B cell (primary cell): Measurements from ENCODE around the gene CNTNAP2. TPM values are rescaled to one million over a fixed set of nuclear protein-coding genes. Genes with fewer than 3 reads are reported as not detected.

Source experiments
- ATAC-seq: fragments of 200-7000 bp; cut with Tn5 transposase; one replicate; pipeline ENCODE4 v1.10.0; 2021; ENCODE audit warnings: low read depth, mild to moderate bottlenecking, moderate number of reproducible peaks, moderate library complexity
- CTCF ChIA-PET: fragments of 350-600 bp; sonication (Branson Sonifier 250); formaldehyde crosslinking; loops from one replicate; lab custom pipeline; 2021; ENCODE audit warnings: antibody characterized with exemption, inconsistent platforms; lab: Charles Lee
- POLR2A ChIA-PET: fragments of 350-600 bp; sonication (Branson Sonifier 250); formaldehyde crosslinking; loops from one replicate; lab custom pipeline; 2021; ENCODE audit warnings: antibody characterized with exemption; lab: Charles Lee
- DNase-seq: peaks from one replicate; pipeline ENCODE4 v3.0.0; 2013
- H2AFZ ChIP-seq: 2 replicates; pipeline ENCODE4 v1.6.1; 2012; ENCODE audit warnings: mild to moderate bottlenecking, low read depth, low read length; ENCODE audit not compliant: insufficient read depth, poor library complexity, severe bottlenecking
- H3K27ac ChIP-seq, 2 donors: 1 replicate in 1 of 2; 2 replicates in 1 of 2; pipeline ENCODE4 v1.5.1; 2012 to 2013; ENCODE audit warnings: low read length in 2 of 2, mild to moderate bottlenecking in 2 of 2, moderate library complexity in 1 of 2
- H3K27me3 ChIP-seq, 4 experiments: fragments of 200-600 bp in 1 of 4; sonication (generic) in 1 of 4; replicated peaks in 1 of 4; 1 replicate in 2 of 4; 2 replicates in 2 of 4; pipeline versions ENCODE4 v1.6.1 to v1.7.0; 2013 to 2016; ENCODE audit warnings: low read length in 3 of 4, mild to moderate bottlenecking in 2 of 4, mixed read lengths in 1 of 4, moderate library complexity in 1 of 4; ENCODE audit not compliant: insufficient read depth in 4 of 4, control insufficient read depth in 3 of 4; ENCODE audit errors: control extremely low read depth in 1 of 4
- H3K36me3 ChIP-seq, 2 experiments: replicated peaks in 1 of 2; 1 replicate in 1 of 2; 2 replicates in 1 of 2; pipeline versions ENCODE4 v1.6.1 to v1.7.1; 2013; ENCODE audit warnings: low read length in 1 of 2; ENCODE audit not compliant: insufficient read depth in 2 of 2, control insufficient read depth in 1 of 2; ENCODE audit errors: control extremely low read depth in 1 of 2, extremely low read depth in 1 of 2
- H3K4me1 ChIP-seq, 2 donors: fragments of 200-600 bp in 1 of 2; sonication (generic) in 1 of 2; 1 replicate in 1 of 2; 2 replicates in 1 of 2; pipeline versions ENCODE4 v1.5.1 to v1.6.1; 2013 to 2017; ENCODE audit warnings: low read length in 2 of 2; ENCODE audit not compliant: control insufficient read depth in 2 of 2, insufficient read depth in 2 of 2
- H3K4me2 ChIP-seq: replicated peaks from 2 replicates; pipeline ENCODE3; 2012; ENCODE audit warnings: mild to moderate bottlenecking, low read depth, low read length; ENCODE audit not compliant: poor library complexity, severe bottlenecking
- H3K4me3 ChIP-seq, 5 experiments: fragments of 200-600 bp in 1 of 5; sonication (generic) in 1 of 5; 1 replicate in 3 of 5; 2 replicates in 2 of 5; pipeline versions ENCODE4 v1.5.1 to v1.7.0; 2011 to 2016; ENCODE audit warnings: low read length in 4 of 5, mild to moderate bottlenecking in 4 of 5, low read depth in 2 of 5, control low read depth in 1 of 5, moderate library complexity in 1 of 5; ENCODE audit not compliant: insufficient read depth in 1 of 5; ENCODE audit errors: control extremely low read depth in 1 of 5, extremely low read depth in 1 of 5
- H3K79me2 ChIP-seq: fragments of 200-600 bp; sonication (generic); one replicate; pipeline ENCODE4 v1.6.0; 2016; ENCODE audit warnings: low read length; ENCODE audit not compliant: control insufficient read depth, insufficient read depth
- H3K9ac ChIP-seq: fragments of 200-600 bp; sonication (generic); 2 replicates; pipeline ENCODE4 v1.6.1; 2017; ENCODE audit warnings: mild to moderate bottlenecking, low read length, moderate library complexity
- H3K9me3 ChIP-seq, 3 donors: one replicate each; pipeline versions ENCODE4 v1.6.1 to v1.7.1; 2013; ENCODE audit warnings: low read length in 2 of 3; ENCODE audit not compliant: control insufficient read depth in 2 of 3, insufficient read depth in 1 of 3; ENCODE audit errors: control extremely low read depth in 1 of 3
- H4K20me1 ChIP-seq: 2 replicates; pipeline ENCODE4 v1.6.0; 2012; ENCODE audit warnings: mild to moderate bottlenecking, low read length; ENCODE audit not compliant: insufficient read depth, control insufficient read depth, poor library complexity, severe bottlenecking
- H3K27ac Mint-ChIP-seq: one replicate; pipeline ENCODE4 v1.8.0; 2021; ENCODE audit warnings: mixed read lengths
- H3K27me3 Mint-ChIP-seq: one replicate; pipeline ENCODE4 v1.8.0; 2021; ENCODE audit warnings: mixed read lengths
- H3K4me1 Mint-ChIP-seq: one replicate; pipeline ENCODE4 v1.8.0; 2021; ENCODE audit warnings: mixed read lengths
- H3K4me3 Mint-ChIP-seq: one replicate; pipeline ENCODE4 v1.8.0; 2021; ENCODE audit warnings: mixed read lengths
- H3K9me3 Mint-ChIP-seq: one replicate; pipeline ENCODE4 v1.8.0; 2022; ENCODE audit warnings: mixed read lengths; ENCODE audit not compliant: insufficient read depth
- CTCF ChIP-seq: fragments of 200-600 bp; IDR thresholded peaks from one replicate; pipeline ENCODE4 v1.8.0; 2022; ENCODE audit warnings: antibody characterized with exemption, mild to moderate bottlenecking
- EZH2 ChIP-seq: IDR thresholded peaks from 2 replicates; pipeline ENCODE4 v1.6.1; 2012; ENCODE audit warnings: borderline replicate concordance, low read depth, mild to moderate bottlenecking, moderate library complexity, low read length; ENCODE audit not compliant: insufficient read depth, poor library complexity, severe bottlenecking
- WGBS: methylation state at CpG from one replicate; pipeline ENCODE4 v1.1.5; 2013; ENCODE audit warnings: missing lambda C conversion rate; ENCODE audit not compliant: insufficient coverage; 5-methylcytosine and 5-hydroxymethylcytosine counted together
- intact Hi-C: fragments of 100-400 bp; cut with micrococcal nuclease; formaldehyde crosslinking; loops from one replicate; pipeline ENCODE4 v1.10.0; 2022
- polyA plus RNA-seq: library from polyadenylated mRNA; depleted of rRNA; stranded (reverse); fragments of >200 nt; gene quantifications from 2 replicates; pipeline ENCODE4 v1.2.3, GENCODE V29; 2012
- total RNA-seq, 2 donors: library from RNA; stranded (reverse); fragments of 120-200 nt in 1 of 2; gene quantifications; 1 replicate in 1 of 2; 2 replicates in 1 of 2; pipeline versions ENCODE4 v1.2.3 to v1.2.4, GENCODE V29; 2013 to 2022

Gene CNTNAP2
- total and polyA plus RNA-seq, 2 donors (not counting 1 experiment from before 2014, with no cell fraction given) = 7.4 to 16.6 TPM

DNA sequence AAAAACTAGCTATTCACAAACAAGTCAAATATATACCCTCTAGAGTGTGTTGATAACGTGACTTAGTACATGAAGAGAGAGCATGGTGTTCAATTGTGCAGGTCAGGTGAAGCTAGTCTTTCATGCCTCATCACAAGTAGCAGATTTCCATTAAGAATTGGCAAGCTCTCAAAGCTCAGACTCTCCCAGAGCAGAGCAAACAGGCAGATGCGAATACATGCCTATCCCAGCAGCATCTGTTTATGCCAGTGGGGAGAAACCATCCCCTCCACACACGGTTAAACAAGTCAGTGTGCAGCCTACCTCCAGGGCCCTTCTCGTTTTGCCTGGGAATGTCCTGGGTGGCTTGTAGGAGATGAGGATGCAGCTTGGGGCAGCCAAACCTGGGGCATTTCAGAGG, 1941.5 kb downstream of the CNTNAP2 start:
- no peak overlapping the region for H3K4me3 ChIP-seq
- H3K36me3 ChIP-seq = no peaks in the 10 kb centered on the region
- ChIA-PET POLR2A (no interaction called here), CTCF (no interaction called here)
- H2AFZ ChIP-seq = no peak overlapping the region
- TF ChIP-seq CTCF = no peak
- no peak for TF ChIP-seq EZH2
- H3K9me3 ChIP-seq = no peaks in the 10 kb centered on the region
- WGBS = 83% methylated on average over 1 of the region's 4 CpGs
- no peak overlapping the region for H3K9ac ChIP-seq
- H3K27me3 ChIP-seq = no peaks in the 10 kb centered on the region
- H3K27ac ChIP-seq = no peak overlapping the region
- intact Hi-C loops = no loop called here
- no peaks in the 10 kb centered on the region for H4K20me1 ChIP-seq
- no peak overlapping the region for H3K4me2 ChIP-seq
- H3K4me3 Mint-ChIP-seq = no peak overlapping the region
- ATAC-seq (no peak), DNase-seq (no peak)
- H3K27me3 Mint-ChIP-seq = no peaks in the 10 kb centered on the region
- no peaks in the 10 kb centered on the region for H3K79me2 ChIP-seq
- no peaks in the 10 kb centered on the region for H3K9me3 Mint-ChIP-seq
- no peak overlapping the region for H3K27ac Mint-ChIP-seq
- peaks cover 2% of the 10 kb centered on the region for H3K4me1 Mint-ChIP-seq
- H3K4me1 ChIP-seq = no peaks in the 10 kb centered on the region

DNA sequence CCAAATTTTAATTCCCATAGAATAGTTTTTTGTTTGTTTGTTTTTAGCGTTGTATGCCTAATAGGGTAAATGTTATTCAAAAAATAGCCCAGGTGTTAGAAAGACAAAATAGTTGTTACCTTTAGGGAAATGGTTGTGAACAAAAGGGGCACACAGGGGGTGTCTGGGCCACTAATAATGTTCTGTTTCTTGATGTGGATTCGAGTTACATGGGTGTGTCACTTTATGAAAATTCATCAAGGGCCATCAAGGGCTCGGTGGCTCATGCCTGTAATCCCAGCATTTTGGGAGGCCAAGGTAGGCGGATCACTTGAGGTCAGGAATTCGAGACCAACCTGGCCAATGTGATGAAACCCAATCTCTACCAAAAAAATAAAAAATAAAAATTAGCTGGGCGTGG, 1942.2 kb downstream of the CNTNAP2 start:
- no peaks in the 10 kb centered on the region for H4K20me1 ChIP-seq
- intact Hi-C loops = no loop called here
- no peak overlapping the region for H3K4me3 Mint-ChIP-seq
- no peaks in the 10 kb centered on the region for H3K9me3 ChIP-seq
- no peaks in the 10 kb centered on the region for H3K79me2 ChIP-seq
- H3K4me2 ChIP-seq = no peak overlapping the region
- ATAC-seq = no peak
- CTCF ChIA-PET = no interaction called here
- no peak overlapping the region for H3K27ac Mint-ChIP-seq
- no peak overlapping the region for H3K4me3 ChIP-seq
- POLR2A ChIA-PET = no interaction called here
- no peaks in the 10 kb centered on the region for H3K9me3 Mint-ChIP-seq
- DNase-seq = no peak
- H3K4me1 ChIP-seq = no peaks in the 10 kb centered on the region
- WGBS = 93% methylated on average over 2 of the region's 6 CpGs
- TF ChIP-seq CTCF = no peak
- no peak for TF ChIP-seq EZH2
- H3K9ac ChIP-seq = no peak overlapping the region
- no peak overlapping the region for H2AFZ ChIP-seq
- H3K27ac ChIP-seq = no peak overlapping the region
- H3K36me3 ChIP-seq = no peaks in the 10 kb centered on the region
- no peaks in the 10 kb centered on the region for H3K27me3 ChIP-seq
- peaks cover 2% of the 10 kb centered on the region for H3K4me1 Mint-ChIP-seq
- no peaks in the 10 kb centered on the region for H3K27me3 Mint-ChIP-seq
